ENCODE measurements around the gene SERPINI1. TPM values are rescaled to one million over a fixed set of nuclear protein-coding genes. Genes with fewer than 3 reads are reported as not detected.

SERPINI1 gene
- total RNA-seq, 1 experiment from 2014 or later, result 4.4 TPM

- Mint-ChIP-seq H3K36me3 (ENCODE audit: insufficient read depth, unreplicated experiment) (peaks cover 8% of the 10 kb centered on the region), H3K27me3 (ENCODE audit: insufficient read depth, unreplicated experiment) (no peaks in the 10 kb centered on the region), H3K4me3 (ENCODE audit: unreplicated experiment) (no peak overlapping the region), H3K4me1 (ENCODE audit: low read depth, unreplicated experiment) (peaks cover 6% of the 10 kb centered on the region), H3K9me3 (ENCODE audit: unreplicated experiment) (no peaks in the 10 kb centered on the region), H3K27ac (ENCODE audit: unreplicated experiment) (no peak overlapping the region)
- intact Hi-C loops (cut with micrococcal nuclease; ENCODE audit: unreplicated experiment), result loop anchor here (5.0 kb wide), 1 partner anchor 37 kb away; the partner anchor contains the start of gene SERPINI1
- Histone ChIP-seq H3K36me3 (ENCODE audit: control insufficient read depth, insufficient read depth, low read length) (peaks cover 2% of the 10 kb centered on the region; the same call in 1 of the 2 replicates), H3K9me3 (no peaks in the 10 kb centered on the region), H3K4me3 (ENCODE audit: low read depth, low read length) (no peak overlapping the region), H3K4me1 (no peaks in the 10 kb centered on the region), H3K27me3 (replicated peaks; ENCODE audit: control insufficient read depth, insufficient read depth, low read length) (no peaks in the 10 kb centered on the region)
- BruUV-seq (replicated peaks), result no TSS peak
- TF ChIP-seq CTCF (IDR thresholded peaks at IDR 0.05; ENCODE audit: insufficient read depth in 1 of 2, low read depth in 1 of 2, low read length in 1 of 2, severe bottlenecking in 1 of 2, unreplicated experiment in 1 of 2), result no peak
- no peak for DNase-seq
- ChIA-PET CTCF (no interaction called here), POLR2A (no interaction called here)
Observed at GRCh38 chr3:167700046-167700445, 35.5 kb upstream of the SERPINI1 start.

- H3K9me3 Mint-ChIP-seq (ENCODE audit: unreplicated experiment), result no peaks in the 10 kb centered on the region
- no peak overlapping the region for H3K27ac Mint-ChIP-seq (ENCODE audit: unreplicated experiment)
- H3K4me3 Mint-ChIP-seq (ENCODE audit: unreplicated experiment), result no peak overlapping the region
- no peaks in the 10 kb centered on the region for H3K4me1 ChIP-seq
- no peaks in the 10 kb centered on the region for H3K27me3 Mint-ChIP-seq (ENCODE audit: insufficient read depth, unreplicated experiment)
- no TSS peak for BruUV-seq (replicated peaks)
- no peak overlapping the region for H3K4me3 ChIP-seq (ENCODE audit: low read depth, low read length)
- H3K36me3 Mint-ChIP-seq (ENCODE audit: insufficient read depth, unreplicated experiment), result peaks cover 8% of the 10 kb centered on the region
- TF ChIP-seq CTCF (IDR thresholded peaks at IDR 0.05; ENCODE audit: insufficient read depth in 1 of 2, low read depth in 1 of 2, low read length in 1 of 2, severe bottlenecking in 1 of 2, unreplicated experiment in 1 of 2), result no peak
- H3K4me1 Mint-ChIP-seq (ENCODE audit: low read depth, unreplicated experiment), result peaks cover 6% of the 10 kb centered on the region
- peaks cover 2% of the 10 kb centered on the region; the same call in 1 of the 2 replicates for H3K36me3 ChIP-seq (ENCODE audit: control insufficient read depth, insufficient read depth, low read length)
- DNase-seq, result no peak
- CTCF ChIA-PET, result no interaction called here
- no peaks in the 10 kb centered on the region for H3K27me3 ChIP-seq (replicated peaks; ENCODE audit: control insufficient read depth, insufficient read depth, low read length)
- POLR2A ChIA-PET, result no interaction called here
- H3K9me3 ChIP-seq, result no peaks in the 10 kb centered on the region
- intact Hi-C loops (cut with micrococcal nuclease; ENCODE audit: unreplicated experiment), result loop anchor here (5.0 kb wide), 1 partner anchor 36 kb away; the partner anchor contains the start of gene SERPINI1
Observed at GRCh38 chr3:167700926-167701325, 34.6 kb upstream of the SERPINI1 start.

GRCh38 chr3:167705840-167706239 is 29.7 kb upstream of the SERPINI1 start:
- no peak for DNase-seq
- intact Hi-C loops (cut with micrococcal nuclease; ENCODE audit: unreplicated experiment), result no loop called here
- Histone ChIP-seq H3K27me3 (replicated peaks; ENCODE audit: control insufficient read depth, insufficient read depth, low read length) (no peaks in the 10 kb centered on the region), H3K4me3 (ENCODE audit: low read depth, low read length) (no peak overlapping the region), H3K9me3 (no peaks in the 10 kb centered on the region), H3K36me3 (ENCODE audit: control insufficient read depth, insufficient read depth, low read length) (peaks cover 2% of the 10 kb centered on the region), H3K4me1 (no peaks in the 10 kb centered on the region)
- Mint-ChIP-seq H3K4me1 (ENCODE audit: low read depth, unreplicated experiment) (no peaks in the 10 kb centered on the region), H3K27ac (ENCODE audit: unreplicated experiment) (no peak overlapping the region), H3K4me3 (ENCODE audit: unreplicated experiment) (no peak overlapping the region), H3K27me3 (ENCODE audit: insufficient read depth, unreplicated experiment) (no peaks in the 10 kb centered on the region), H3K9me3 (ENCODE audit: unreplicated experiment) (no peaks in the 10 kb centered on the region), H3K36me3 (ENCODE audit: insufficient read depth, unreplicated experiment) (peaks cover 20% of the 10 kb centered on the region)
- TF ChIP-seq CTCF (IDR thresholded peaks at IDR 0.05; ENCODE audit: insufficient read depth in 1 of 2, low read depth in 1 of 2, low read length in 1 of 2, severe bottlenecking in 1 of 2, unreplicated experiment in 1 of 2), result no peak
- ChIA-PET POLR2A (no interaction called here), CTCF (no interaction called here)
- BruUV-seq (replicated peaks), result no TSS peak

Measured in Caco-2 (cell line).